Tibial nerve (tissue), 4 donors: Measurements from ENCODE around the gene HNRNPD. TPM values are rescaled to one million over a fixed set of nuclear protein-coding genes. Genes with fewer than 3 reads are reported as not detected.
"Not testable (repeated sequence)": the region's sequence is repeated elsewhere in the genome, so short reads cannot be mapped to it uniquely, and the experiment has no call there.

Experiments
- DNase-seq, 2 donors: peaks; one replicate each; pipeline ENCODE4 v3.0.0-alpha.2; 2019; ENCODE audit warnings: low spot score in 2 of 2
- H3K27ac ChIP-seq, 4 donors: fragments of 200-600 bp; sonication (generic) in 3 of 4; one replicate each; pipeline ENCODE4 v1.5.1; 2017 to 2019; ENCODE audit warnings: mild to moderate bottlenecking in 1 of 4
- H3K27me3 ChIP-seq, 2 donors: fragments of 200-600 bp; sonication (generic) in 1 of 2; one replicate each; pipeline versions ENCODE4 v1.5.1 to v1.6.0; 2017 to 2019
- H3K36me3 ChIP-seq, 3 donors: fragments of 200-600 bp; sonication (generic); one replicate each; pipeline ENCODE4 v1.5.1; 2018 to 2019
- H3K4me1 ChIP-seq, 4 donors: fragments of 200-600 bp; sonication (generic) in 3 of 4; one replicate each; pipeline ENCODE4 v1.5.1; 2017 to 2019
- H3K4me3 ChIP-seq, 4 donors: fragments of 200-600 bp; sonication (generic) in 3 of 4; one replicate each; pipeline ENCODE4 v1.5.1; 2017 to 2019; ENCODE audit warnings: mild to moderate bottlenecking in 1 of 4, moderate library complexity in 1 of 4
- H3K9me3 ChIP-seq, 4 donors: fragments of 200-600 bp; sonication (generic) in 3 of 4; one replicate each; pipeline ENCODE4 v1.5.1; 2017 to 2019
- CTCF ChIP-seq, 5 experiments: fragments of 200-600 bp in 3 of 5; fragments of 450-650 bp in 2 of 5; sonication (generic) in 3 of 5; IDR thresholded peaks; one replicate each; pipeline ENCODE4 v1.5.1; 2016 to 2019; ENCODE audit warnings: antibody characterized with exemption in 5 of 5, mild to moderate bottlenecking in 3 of 5, moderate library complexity in 2 of 5
- EP300 ChIP-seq, 2 donors: sonication (generic); formaldehyde crosslinking; IDR thresholded peaks; one replicate each; pipeline ENCODE4 v1.6.1; 2017; ENCODE audit warnings: antibody characterized with exemption in 2 of 2, mild to moderate bottlenecking in 1 of 2
- POLR2A ChIP-seq, 2 donors: fragments of 450-650 bp; IDR thresholded peaks; one replicate each; pipeline ENCODE4 v1.6.1; 2017; ENCODE audit warnings: antibody characterized with exemption in 2 of 2, mild to moderate bottlenecking in 2 of 2, moderate library complexity in 2 of 2
- WGBS, 2 donors: methylation state at CpG; one replicate each; pipeline ENCODE4 v1.1.5; 2018; 5-methylcytosine and 5-hydroxymethylcytosine counted together
- total RNA-seq, 4 donors: library from RNA; depleted of rRNA; stranded (reverse); fragments of >200 nt; gene quantifications; one replicate each; pipeline ENCODE4 v1.1.0, GENCODE V29; 2016

HNRNPD gene
- total RNA-seq, 4 donors from 2014 or later = 69.9 to 98.5 (median 91.2) TPM

GRCh38 chr4:82397527-82397926, 23.7 kb upstream of the HNRNPD start:
- Histone ChIP-seq H3K4me1 (no peaks in the 10 kb centered on the region), H3K9me3 (no peaks in the 10 kb centered on the region), H3K4me3 (no peak overlapping the region), H3K27ac (no peak overlapping the region), H3K36me3 (no peaks in the 10 kb centered on the region), H3K27me3 (no peaks in the 10 kb centered on the region)
- TF ChIP-seq POLR2A (IDR thresholded peaks at IDR 0.05) = no peak
- no peak for TF ChIP-seq EP300 (IDR thresholded peaks at IDR 0.05)
- no peak for TF ChIP-seq CTCF (IDR thresholded peaks at IDR 0.05)
- 90 to 95% methylated on average over 3 of the region's 3 CpGs for WGBS, 2 donors
- DNase-seq = no peak

DNA sequence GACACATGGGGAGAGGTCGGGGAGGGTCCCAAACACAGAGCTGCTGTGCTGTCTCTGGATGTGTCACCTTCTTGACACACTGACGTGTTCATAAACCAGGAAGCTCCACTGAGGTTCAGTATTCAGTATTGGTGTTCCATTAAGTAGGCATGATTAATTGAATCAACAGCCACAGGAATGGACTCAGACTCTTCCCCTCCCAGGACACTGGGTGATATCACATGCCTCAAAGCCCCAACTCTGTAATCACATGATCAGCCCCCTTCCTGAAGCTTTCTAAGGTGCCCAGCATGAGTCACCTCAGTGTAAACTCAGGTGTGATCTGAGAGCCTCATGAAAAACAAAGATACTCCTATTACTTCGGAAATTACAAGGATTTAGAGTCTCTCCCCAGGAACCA, 21.1 kb upstream of the HNRNPD start:
- no peaks in the 10 kb centered on the region for H3K9me3 ChIP-seq
- H3K27me3 ChIP-seq = no peaks in the 10 kb centered on the region
- DNase-seq = no peak
- TF ChIP-seq POLR2A (IDR thresholded peaks at IDR 0.05) (no peak), CTCF (IDR thresholded peaks at IDR 0.05) (no peak), EP300 (IDR thresholded peaks at IDR 0.05) (no peak)
- no peaks in the 10 kb centered on the region for H3K4me1 ChIP-seq
- no peak overlapping the region for H3K4me3 ChIP-seq
- 89 to 91% methylated on average over 3 of the region's 3 CpGs for WGBS, 2 donors
- no peak overlapping the region for H3K27ac ChIP-seq
- no peaks in the 10 kb centered on the region for H3K36me3 ChIP-seq

DNA sequence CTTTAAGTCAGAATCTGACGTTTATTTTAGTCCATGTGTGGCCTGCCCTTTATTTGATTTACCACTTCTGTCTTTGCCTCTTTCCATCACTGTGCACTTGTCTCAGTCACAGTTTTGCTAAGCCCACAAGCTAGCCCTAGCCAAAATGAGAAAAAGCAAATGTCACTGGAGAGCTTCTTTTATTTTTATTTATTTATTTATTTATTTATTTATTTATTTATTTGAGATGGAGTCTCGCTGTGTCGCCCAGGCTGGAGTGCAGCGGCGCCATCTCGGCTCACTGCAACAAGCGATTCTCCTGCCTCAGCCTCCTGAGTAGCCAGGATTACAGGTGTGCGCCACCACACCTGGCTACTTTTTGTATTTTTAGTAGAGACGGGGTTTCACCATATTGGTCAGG, 16.3 kb upstream of the HNRNPD start:
- H3K36me3 ChIP-seq, H3K27ac ChIP-seq, H3K9me3 ChIP-seq, H3K4me3 ChIP-seq, H3K27me3 ChIP-seq, DNase-seq: not testable (repeated sequence)
- peaks cover 0 to 14% (median 6%) of the 10 kb centered on the region in 4 donors for H3K4me1 ChIP-seq
- WGBS, 2 donors = 89 to 94% methylated on average over 9 of the region's 9 CpGs

DNA sequence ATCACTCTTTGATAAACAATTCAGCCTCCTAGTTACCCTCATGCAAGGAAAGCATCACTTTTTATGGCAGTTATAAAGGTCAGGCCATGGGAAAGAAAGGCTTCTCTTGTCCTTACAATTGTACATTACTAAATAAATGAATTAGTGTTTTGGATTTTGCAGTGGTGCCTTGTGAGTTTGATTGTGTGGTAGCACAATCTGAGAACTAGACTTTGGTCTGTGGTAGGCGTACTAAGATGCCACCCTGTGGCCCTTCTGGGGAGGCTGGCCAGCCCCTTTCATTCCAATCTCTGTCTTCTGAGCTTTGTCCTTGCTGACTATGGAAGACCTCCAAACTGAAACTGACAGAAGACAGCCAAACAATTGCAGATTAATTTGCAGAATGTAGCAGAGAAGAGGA, 14.6 kb upstream of the HNRNPD start:
- peak overlapping the region in 1 of 4 donors; percentile 59 for H3K27ac ChIP-seq
- H3K4me3 ChIP-seq = no peak overlapping the region
- WGBS, 2 donors = 24 to 36% methylated on average over 1 of the region's 1 CpG
- H3K36me3 ChIP-seq = peaks cover 0 to 7% (median 0%) of the 10 kb centered on the region in 3 donors
- H3K9me3 ChIP-seq = no peaks in the 10 kb centered on the region
- H3K4me1 ChIP-seq = peaks cover 0 to 14% (median 6%) of the 10 kb centered on the region in 4 donors
- no peak for TF ChIP-seq POLR2A (IDR thresholded peaks at IDR 0.05)
- no peak for TF ChIP-seq CTCF (IDR thresholded peaks at IDR 0.05)
- no peak for TF ChIP-seq EP300 (IDR thresholded peaks at IDR 0.05)
- no peak for DNase-seq
- no peaks in the 10 kb centered on the region for H3K27me3 ChIP-seq

- not testable (repeated sequence) for H3K9me3 ChIP-seq, H3K27ac ChIP-seq, H3K4me3 ChIP-seq, DNase-seq, H3K27me3 ChIP-seq
- Histone ChIP-seq H3K36me3 (peaks cover 0 to 15% (median 0%) of the 10 kb centered on the region in 3 donors), H3K4me1 (peaks cover 0 to 14% (median 6%) of the 10 kb centered on the region in 4 donors)
- 93 to 95% methylated on average over 8 of the region's 8 CpGs for WGBS, 2 donors
Observed at GRCh38 chr4:82386312-82386711, 12.5 kb upstream of the HNRNPD start.

DNA sequence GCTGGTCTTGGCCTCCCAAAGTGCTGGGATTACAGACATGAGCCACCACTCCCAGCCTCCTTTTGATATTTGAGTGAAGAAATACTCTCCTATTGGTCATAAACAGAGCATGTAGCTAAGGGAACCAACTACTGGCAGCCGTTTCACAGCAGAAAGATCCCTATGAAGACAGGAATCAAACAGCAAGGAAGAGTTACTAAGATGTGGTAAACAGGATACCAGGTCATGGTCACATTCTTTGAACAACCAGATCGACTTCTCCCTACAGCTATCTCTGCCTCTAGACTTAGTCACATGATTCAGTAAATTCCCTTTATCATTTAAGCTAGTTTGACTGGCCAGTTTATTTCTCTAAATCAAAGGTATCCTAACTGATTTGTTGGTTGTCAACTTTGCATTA, 9.0 kb upstream of the HNRNPD start:
- Histone ChIP-seq H3K27me3 (no peaks in the 10 kb centered on the region), H3K9me3 (peaks cover 0 to 7% (median 0%) of the 10 kb centered on the region in 4 donors), H3K4me3 (no peak overlapping the region), H3K4me1 (peaks cover 0 to 2% (median 1%) of the 10 kb centered on the region in 4 donors), H3K27ac (no peak overlapping the region), H3K36me3 (peaks cover 0 to 31% (median 0%) of the 10 kb centered on the region in 3 donors)
- no peak for DNase-seq
- no peak for TF ChIP-seq POLR2A (IDR thresholded peaks at IDR 0.05)
- no peak for TF ChIP-seq EP300 (IDR thresholded peaks at IDR 0.05)
- TF ChIP-seq CTCF (IDR thresholded peaks at IDR 0.05) = no peak
- 78 to 87% methylated on average over 2 of the region's 2 CpGs for WGBS, 2 donors
